HL-60 (cell line): Measurements from ENCODE around the gene FHIT. TPM values are rescaled to one million over a fixed set of nuclear protein-coding genes. Genes with fewer than 3 reads are reported as not detected.

Experiments
- DNase-seq, 2 experiments: peaks; one replicate each; pipeline ENCODE4 v3.0.0-alpha.2; 2010 to 2020; ENCODE audit warnings: low read depth in 1 of 2, low spot score in 1 of 2
- H3K27ac ChIP-seq: fragments of 250-450 bp; sonication (Bioruptor Pico); replicated peaks from 2 replicates; pipeline ENCODE4 v1.5.1; 2020; ENCODE audit warnings: mild to moderate bottlenecking, moderate library complexity
- H3K27me3 ChIP-seq: fragments of 250-450 bp; sonication (Bioruptor Pico); 2 replicates; pipeline ENCODE4 v1.5.1; 2021; ENCODE audit warnings: mild to moderate bottlenecking, moderate library complexity; ENCODE audit not compliant: insufficient read depth, poor library complexity, severe bottlenecking
- H3K4me3 ChIP-seq: replicated peaks from 2 replicates; pipeline ENCODE4 v1.5.1; 2011; ENCODE audit warnings: mild to moderate bottlenecking, control low read depth, low read length; ENCODE audit not compliant: insufficient read depth
- GABPA ChIP-seq: IDR thresholded peaks from 2 replicates; pipeline ENCODE4 v1.6.1; 2012; ENCODE audit warnings: low read depth
- POLR2AphosphoS5 ChIP-seq: IDR thresholded peaks from 2 replicates; pipeline ENCODE4 v1.6.1; 2012; ENCODE audit warnings: low read depth
- SPI1 ChIP-seq: IDR thresholded peaks from 2 replicates; pipeline ENCODE4 v1.6.1; 2012; ENCODE audit warnings: low read depth, mild to moderate bottlenecking, borderline replicate concordance
- microRNA-seq: library from miRNA; unstranded; fragments of <30 nt; microRNA quantifications from one replicate; pipeline ENCODE4, GENCODE V29; 2018
- TF ChIP-seq, protein P1 (sequence below): IDR thresholded peaks from 2 replicates; pipeline ENCODE4 v1.6.1; 2012; ENCODE audit warnings: low read depth; ENCODE audit not compliant: insufficient replicate concordance
- TF ChIP-seq, protein P2 (sequence below): IDR thresholded peaks from one replicate; pipeline ENCODE4 v1.5.1; 2011; ENCODE audit warnings: low read length, control low read depth, inconsistent platforms; ENCODE audit not compliant: insufficient read depth

The FHIT gene

DNA sequence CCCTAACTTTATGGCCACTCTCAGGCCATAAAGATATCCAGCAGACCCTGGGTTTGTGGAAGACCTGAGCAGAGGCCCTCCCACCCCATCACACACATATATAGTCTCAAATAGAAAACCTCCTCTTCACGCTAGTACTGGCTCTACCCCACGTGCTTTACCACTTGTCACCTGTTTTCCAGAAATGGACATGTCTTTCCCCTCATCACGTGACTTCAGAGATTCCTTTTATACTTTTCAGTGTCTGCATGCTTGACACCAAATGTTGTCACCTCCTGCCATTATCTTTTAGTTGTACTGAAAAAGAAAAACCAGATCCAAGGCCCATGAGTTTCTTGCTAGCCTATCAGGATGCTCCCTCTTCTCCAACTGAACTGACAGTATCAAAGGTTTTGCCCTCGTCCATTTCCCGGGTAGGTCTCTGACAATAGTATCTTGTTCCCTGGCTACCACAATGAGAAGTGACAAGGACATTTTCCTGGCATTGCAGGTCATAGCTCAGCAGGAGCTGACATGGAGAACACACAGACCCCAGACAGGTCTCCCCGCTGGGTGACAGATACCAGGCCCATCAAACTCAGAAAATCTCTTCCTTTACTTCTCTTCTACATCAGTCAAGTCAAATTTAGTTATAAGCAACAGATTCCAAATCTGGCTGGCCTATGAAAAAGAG is 1551.5 kb downstream of the FHIT start:
- Histone ChIP-seq H3K27ac (no peak overlapping the region), H3K4me3 (no peak overlapping the region), H3K27me3 (no peaks in the 10 kb centered on the region)
- TF ChIP-seq, protein P1, sequence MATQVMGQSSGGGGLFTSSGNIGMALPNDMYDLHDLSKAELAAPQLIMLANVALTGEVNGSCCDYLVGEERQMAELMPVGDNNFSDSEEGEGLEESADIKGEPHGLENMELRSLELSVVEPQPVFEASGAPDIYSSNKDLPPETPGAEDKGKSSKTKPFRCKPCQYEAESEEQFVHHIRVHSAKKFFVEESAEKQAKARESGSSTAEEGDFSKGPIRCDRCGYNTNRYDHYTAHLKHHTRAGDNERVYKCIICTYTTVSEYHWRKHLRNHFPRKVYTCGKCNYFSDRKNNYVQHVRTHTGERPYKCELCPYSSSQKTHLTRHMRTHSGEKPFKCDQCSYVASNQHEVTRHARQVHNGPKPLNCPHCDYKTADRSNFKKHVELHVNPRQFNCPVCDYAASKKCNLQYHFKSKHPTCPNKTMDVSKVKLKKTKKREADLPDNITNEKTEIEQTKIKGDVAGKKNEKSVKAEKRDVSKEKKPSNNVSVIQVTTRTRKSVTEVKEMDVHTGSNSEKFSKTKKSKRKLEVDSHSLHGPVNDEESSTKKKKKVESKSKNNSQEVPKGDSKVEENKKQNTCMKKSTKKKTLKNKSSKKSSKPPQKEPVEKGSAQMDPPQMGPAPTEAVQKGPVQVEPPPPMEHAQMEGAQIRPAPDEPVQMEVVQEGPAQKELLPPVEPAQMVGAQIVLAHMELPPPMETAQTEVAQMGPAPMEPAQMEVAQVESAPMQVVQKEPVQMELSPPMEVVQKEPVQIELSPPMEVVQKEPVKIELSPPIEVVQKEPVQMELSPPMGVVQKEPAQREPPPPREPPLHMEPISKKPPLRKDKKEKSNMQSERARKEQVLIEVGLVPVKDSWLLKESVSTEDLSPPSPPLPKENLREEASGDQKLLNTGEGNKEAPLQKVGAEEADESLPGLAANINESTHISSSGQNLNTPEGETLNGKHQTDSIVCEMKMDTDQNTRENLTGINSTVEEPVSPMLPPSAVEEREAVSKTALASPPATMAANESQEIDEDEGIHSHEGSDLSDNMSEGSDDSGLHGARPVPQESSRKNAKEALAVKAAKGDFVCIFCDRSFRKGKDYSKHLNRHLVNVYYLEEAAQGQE = no peak
- no peak for TF ChIP-seq GABPA
- TF ChIP-seq SPI1 = no peak
- TF ChIP-seq, protein P2, sequence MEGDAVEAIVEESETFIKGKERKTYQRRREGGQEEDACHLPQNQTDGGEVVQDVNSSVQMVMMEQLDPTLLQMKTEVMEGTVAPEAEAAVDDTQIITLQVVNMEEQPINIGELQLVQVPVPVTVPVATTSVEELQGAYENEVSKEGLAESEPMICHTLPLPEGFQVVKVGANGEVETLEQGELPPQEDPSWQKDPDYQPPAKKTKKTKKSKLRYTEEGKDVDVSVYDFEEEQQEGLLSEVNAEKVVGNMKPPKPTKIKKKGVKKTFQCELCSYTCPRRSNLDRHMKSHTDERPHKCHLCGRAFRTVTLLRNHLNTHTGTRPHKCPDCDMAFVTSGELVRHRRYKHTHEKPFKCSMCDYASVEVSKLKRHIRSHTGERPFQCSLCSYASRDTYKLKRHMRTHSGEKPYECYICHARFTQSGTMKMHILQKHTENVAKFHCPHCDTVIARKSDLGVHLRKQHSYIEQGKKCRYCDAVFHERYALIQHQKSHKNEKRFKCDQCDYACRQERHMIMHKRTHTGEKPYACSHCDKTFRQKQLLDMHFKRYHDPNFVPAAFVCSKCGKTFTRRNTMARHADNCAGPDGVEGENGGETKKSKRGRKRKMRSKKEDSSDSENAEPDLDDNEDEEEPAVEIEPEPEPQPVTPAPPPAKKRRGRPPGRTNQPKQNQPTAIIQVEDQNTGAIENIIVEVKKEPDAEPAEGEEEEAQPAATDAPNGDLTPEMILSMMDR = no peak
- no peak for TF ChIP-seq POLR2AphosphoS5
- DNase-seq = no peak

Small RNA genes within 50 kb of the gene (microRNA-seq; reads per million reads assigned to microRNA genes)
- gene MIR548BB = not detected
